NCI-H748 treated with DMSO at 0.1 percent for 48 hours (cell line): Measurements from ENCODE around the gene DNAJB8.

Experiments used
- DNase-seq: peaks from one replicate; lab custom pipeline; 2025; lab: John Stamatoyannopoulos, UW

The DNAJB8 gene

DNA sequence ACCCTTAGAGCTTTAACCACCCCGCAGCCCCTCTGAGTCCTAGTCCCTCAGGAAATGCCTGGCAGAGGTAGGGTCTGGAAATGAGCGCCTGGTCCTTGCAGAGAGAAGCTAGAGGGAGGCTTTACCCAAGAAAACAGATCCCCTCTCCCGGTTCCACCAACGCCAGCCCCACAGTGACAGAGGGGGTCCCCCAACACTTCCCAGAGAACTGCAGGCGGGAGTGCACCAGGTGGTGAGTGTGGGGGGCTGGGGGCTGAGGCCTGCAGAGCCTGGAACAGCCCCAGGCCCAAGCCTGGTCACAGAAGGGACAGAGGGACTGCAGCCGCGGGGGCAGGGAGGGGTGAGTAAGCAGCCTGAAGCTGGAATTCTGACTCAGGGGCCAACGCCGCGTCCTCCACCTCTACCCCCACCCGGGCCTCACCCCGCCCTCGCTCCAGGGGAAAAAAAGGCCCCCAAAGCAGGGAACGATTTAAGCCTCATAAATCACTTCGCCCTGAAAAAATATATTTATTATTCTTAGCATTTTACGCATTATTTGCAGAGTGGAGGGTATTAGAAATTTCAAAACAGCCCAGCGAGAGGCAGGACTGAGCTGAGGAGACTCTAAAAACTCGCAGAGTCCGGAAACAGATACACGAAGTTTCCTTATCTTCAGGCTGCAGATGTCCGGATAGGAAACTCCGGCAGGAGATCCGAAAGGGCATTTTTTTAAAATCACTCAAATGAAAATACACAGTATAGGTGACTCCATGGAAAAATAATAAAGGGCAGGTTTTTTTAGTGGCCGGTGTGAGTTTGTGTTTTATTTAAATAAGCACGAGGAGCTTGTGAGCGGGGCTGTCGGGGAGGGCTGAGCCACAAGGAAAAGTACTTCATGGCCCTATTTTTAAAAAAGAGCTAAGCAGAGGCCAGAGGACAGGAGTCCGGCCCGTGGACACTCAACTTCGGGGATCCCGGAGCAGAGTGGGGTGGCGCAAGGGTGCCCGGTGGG lies 16.3 kb upstream of the DNAJB8 start:
- no peak for DNase-seq

DNA sequence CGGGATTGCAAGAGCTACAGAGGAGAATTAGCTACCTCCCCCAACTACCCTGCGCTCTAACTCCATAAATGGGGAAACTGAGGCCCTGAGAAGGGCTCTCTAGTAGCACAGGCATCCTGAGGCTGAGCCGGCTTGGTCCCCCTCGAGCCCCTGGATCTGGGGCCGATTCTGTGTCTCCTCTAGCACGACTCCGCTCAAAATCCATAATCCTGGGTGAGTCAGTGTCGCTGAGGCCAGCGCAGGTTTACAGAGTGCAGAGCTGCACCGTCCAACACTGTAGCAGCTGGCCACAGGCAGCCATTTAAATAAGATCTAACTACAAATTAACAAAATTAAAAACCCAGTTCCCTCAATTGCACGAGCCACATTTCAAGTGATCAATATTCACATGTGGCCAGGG lies 15.5 kb upstream of the DNAJB8 start:
- DNase-seq: no peak

- DNase-seq: no peak
These were observed 14.8 kb upstream of the DNAJB8 start for GRCh38 chr3:128481438-128481942.

- no peak for DNase-seq
These were observed 14.2 kb upstream of the DNAJB8 start for GRCh38 chr3:128480717-128481437.

DNA sequence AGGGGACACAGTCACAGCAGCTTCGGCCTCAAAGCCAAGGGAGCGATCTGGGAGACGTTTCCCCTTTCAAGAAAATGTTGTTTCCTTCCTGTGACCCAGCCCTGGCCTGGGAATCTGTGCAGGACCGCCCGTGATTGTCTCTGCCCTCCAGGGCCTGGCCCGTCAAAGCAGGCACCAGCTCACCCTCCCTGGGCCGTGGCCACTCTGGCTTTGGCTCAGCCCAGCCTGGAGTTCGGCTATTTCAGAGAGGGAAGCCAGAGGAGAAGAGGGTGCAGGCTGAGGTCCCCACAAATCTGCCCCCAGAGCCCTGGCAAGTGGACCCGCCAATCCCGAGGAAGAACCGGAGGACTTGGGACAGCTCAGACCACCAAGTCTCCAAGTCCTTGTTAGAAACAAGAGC lies 13.6 kb upstream of the DNAJB8 start:
- DNase-seq: no peak

DNA sequence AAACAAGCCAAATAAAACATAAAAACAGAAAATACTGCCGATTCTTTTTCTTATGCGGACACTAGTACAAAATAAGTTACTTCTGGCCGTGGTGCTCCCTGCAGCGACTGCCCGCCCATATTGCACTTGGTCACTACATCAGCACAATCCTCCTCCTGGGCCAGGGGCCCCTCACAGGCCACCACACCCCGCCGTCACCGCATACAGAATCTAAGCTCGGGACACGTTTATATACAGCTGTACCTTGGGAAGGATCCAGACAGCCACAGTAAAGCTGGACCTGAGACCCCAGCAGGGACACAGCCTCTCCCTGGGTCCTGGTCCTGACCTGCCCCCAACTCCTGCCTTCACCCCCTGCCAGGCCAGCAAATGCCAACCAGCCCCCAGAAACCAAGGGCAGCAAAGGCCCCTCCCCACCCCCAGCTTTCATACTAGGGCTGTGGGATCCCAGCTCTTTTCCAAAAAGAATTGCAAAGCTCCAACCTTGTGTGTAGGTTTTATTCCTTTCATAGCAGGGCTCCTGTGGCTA lies 12.9 kb upstream of the DNAJB8 start:
- no peak for DNase-seq

DNA sequence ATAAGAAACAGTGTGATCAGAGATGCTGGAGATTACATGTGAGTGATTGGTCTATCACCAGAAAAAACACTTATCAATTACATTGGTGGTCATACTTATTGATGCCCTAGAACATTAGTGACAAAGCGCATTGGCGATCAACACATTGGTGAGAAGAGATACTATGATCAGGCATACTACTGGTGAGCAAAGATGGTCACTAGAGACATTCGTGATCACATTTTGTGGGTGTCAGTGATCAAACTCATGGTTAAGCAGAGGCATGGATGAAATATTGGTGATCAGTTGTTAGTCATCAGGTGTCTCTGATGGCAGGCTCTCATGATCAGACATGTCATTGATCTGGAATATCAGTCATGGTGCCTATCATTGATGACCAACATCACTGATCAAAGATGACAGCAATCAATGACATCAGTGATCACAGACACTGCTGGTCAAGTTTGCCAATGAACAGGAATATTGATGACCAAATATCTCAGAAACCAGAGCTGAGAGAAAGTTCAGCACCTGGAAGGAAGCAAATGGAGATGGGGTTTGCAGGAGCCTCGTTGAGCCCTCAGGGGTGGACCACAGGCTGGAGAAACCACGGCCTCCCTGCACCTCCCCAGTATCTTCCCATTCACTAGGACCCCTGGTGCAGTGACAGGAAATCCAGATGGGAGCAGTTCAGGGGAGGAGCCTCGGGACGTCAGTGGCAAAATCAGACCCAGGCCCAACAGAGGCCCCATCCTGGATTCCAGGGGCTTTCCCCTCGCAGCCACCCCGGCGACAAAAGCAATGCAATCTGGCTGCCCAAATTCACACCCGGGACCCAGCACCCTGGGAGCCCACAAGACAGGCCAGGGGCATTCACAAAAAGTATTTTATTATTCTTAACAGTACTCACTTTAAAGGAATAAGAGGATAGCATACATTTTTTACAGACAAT lies 12.2 kb upstream of the DNAJB8 start:
- DNase-seq: no peak

- no peak for DNase-seq
These were observed 10.0 kb upstream of the DNAJB8 start for GRCh38 chr3:128476659-128477058.

GRCh38 chr3:128475355-128475754 lies 8.7 kb upstream of the DNAJB8 start:
- no peak for DNase-seq

DNA sequence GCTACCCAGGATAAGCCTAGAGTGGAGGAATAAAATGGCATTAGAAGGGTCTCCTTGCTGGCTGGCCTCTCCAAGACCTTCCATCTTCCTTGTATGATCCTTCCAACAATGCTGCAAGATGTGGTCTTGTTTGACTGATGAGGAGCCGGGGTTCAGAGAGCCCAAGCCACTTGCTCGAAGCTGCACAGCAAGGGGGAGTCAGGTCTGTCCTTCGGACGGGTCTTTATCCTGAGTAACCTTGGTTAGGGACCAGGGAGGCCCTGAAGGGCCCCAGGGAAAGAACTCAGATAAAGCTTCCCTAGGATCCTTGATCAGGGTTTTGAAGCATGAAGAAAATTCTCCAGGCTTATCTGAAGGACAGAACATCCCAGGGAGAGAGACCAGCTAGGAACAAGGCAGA lies 7.0 kb upstream of the DNAJB8 start:
- no peak for DNase-seq

DNA sequence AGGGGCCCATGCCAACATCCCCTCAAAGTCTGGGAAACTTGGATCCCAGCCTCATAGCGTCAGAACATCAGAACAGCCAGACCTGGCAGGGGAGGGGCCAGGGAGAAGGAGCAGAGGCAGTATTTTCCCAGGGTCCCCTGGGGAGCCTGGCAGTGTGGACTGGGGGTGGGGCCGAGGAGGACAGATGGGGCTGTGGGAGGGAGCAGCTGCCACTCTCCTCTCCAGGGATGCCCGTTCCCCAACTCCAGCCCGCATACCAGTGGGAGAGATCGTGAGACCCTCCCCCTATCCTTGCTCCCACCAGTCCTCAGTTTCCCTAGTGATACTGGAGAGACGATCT lies 6.5 kb upstream of the DNAJB8 start:
- DNase-seq: no peak

- no peak for DNase-seq
These were observed 5.9 kb upstream of the DNAJB8 start for GRCh38 chr3:128472449-128473179.

DNA sequence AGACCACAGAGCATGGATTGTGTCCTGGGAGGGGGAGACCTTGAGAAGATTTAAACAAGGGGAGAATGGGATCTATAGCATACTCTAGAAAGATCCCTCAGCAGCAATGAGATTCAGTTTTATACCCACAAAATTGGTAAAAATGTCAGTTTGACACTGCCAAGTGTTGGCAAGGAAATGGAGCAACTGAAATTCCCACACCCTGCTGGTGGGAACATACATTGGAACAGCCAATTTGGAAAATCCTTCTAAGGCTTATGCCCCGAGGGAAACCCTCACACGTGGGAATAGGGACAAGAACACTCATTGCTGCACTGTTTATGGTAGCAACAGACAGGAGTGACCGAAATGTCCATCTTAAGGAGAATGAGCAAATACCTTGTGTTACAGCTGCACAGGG lies 5.0 kb upstream of the DNAJB8 start:
- DNase-seq: no peak

- DNase-seq: no peak
These were observed 4.4 kb upstream of the DNAJB8 start for GRCh38 chr3:128471110-128471509.

- DNase-seq: no peak
These were observed 3.6 kb upstream of the DNAJB8 start for GRCh38 chr3:128470134-128470899.

GRCh38 chr3:128469556-128469955 lies 2.9 kb upstream of the DNAJB8 start:
- no peak for DNase-seq

DNA sequence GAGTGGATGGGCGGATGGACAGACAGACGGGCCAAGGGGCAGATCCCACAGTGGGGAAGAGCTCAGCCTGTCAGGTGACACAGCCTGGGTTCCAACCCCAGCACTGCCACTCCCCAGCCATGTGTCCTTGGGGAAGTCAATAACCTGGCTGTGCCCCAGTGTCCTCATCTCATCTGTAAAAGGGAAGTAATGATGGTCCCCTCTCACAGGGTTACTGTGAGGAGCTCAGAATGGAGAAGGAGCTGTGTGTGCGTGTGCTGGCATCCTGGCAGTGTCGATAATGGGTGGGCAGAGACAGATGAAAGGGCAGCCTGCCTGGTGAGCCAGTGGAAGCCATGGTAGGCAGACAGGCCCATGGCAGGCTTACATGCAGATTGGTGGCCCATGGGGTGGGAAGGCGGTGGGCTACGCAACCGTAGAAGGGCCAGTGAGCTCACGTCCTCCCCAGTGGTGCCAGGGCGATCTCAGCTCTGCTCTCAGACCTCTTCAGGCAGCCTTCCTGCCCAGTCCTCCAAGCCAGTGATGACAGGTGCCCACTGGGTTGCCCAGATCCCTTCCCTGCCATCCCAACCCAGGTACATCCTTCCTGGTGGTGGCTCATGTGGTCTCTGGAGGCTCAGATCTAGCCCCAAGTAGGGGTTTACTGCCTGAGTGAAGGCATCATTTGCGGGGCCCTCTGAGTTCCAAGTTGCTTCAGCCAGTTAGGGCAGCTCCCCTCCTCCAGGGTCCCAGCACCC lies 2.3 kb upstream of the DNAJB8 start:
- no peak for DNase-seq

- no peak for DNase-seq
These were observed 1.6 kb upstream of the DNAJB8 start for GRCh38 chr3:128468285-128468790.

DNA sequence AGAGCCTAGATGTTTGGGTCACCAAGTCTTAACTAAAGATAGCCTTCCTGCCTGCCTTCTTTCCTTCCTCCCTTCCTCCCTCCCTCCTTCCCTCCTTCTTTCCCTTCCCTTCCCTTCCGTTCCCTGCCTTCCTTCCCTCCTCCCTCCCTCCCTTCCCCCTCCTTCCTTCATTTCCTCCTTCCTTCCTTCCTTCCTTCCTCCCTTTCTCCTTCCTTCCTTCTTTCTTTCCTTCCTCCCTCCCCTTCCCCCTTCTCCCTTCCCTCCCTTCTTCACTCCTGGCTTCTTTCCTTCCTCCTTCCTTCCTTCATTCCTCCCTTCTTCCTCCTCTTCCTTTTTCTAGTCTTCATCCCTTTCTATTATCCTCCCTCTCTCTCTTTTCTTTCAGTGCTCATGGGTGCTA lies 2.0 kb downstream of the DNAJB8 start:
- DNase-seq: no peak
